Lung microvascular endothelial cell (primary cell): ENCODE results near the gene GRID1. TPM values are rescaled to one million over a fixed set of nuclear protein-coding genes. Genes with fewer than 3 reads are reported as not detected.

Experiments
- DNase-seq, 2 donors: peaks; one replicate each; pipeline versions ENCODE4 v3.0.0 to v3.0.0-alpha.2; 2010; ENCODE audit warnings: low read depth in 2 of 2
- total RNA-seq: library from RNA; depleted of rRNA; stranded (reverse); fragments of >200 nt; gene quantifications from 2 replicates; pipeline ENCODE4 v1.2.1, GENCODE V29; 2014

The GRID1 gene
- total RNA-seq, 1 donor from 2014 or later = not detected

GRCh38 chr10:86170255-86171108 is 196.1 kb downstream of the GRID1 start:
- DNase-seq = no peak

GRCh38 chr10:86169506-86170254 is 196.9 kb downstream of the GRID1 start:
- DNase-seq = no peak

DNA sequence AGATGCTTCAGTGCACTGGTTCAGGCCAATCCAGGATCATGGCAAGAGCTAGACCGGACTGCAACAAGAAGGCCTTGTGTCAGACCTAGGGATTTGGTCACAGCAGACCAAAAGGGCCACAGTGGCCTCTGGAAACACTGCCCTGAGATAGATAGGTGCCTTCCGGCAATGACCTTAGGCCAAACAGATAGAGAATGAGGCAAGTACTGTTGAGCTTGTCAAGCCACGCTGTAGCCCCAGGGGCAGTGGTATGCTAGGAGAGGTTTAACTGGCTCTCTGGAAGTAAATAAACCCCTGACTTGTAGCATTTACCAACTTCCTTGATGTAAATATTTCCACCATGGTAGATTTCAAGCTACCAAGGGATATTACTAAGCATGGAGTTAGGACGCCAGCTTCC is 197.5 kb downstream of the GRID1 start:
- DNase-seq = no peak

GRCh38 chr10:86168256-86168655 is 198.3 kb downstream of the GRID1 start:
- no peak for DNase-seq

DNA sequence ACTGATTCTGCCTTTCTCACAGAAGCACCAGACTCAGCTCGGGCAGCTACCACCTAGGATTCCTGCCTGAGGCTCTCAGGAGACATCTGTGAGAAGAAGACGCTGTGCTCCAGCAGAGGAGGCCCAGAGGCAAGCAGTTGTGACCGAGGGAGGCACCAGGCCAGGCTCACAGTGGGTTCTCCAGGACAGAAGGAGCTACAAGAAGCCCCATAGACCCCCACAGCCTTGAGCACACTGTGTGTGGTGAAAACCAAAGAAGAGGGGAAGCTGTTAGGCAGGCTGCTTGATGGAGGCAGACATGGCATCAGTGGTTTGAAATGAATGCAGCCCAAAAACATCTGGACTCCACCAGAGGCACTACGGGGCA is 198.8 kb downstream of the GRID1 start:
- no peak for DNase-seq

- no peak for DNase-seq
Measured at GRCh38 chr10:86167121-86167761, 199.4 kb downstream of the GRID1 start.

GRCh38 chr10:86165666-86166065 is 200.9 kb downstream of the GRID1 start:
- no peak for DNase-seq

- DNase-seq = no peak
Measured at GRCh38 chr10:86164960-86165630, 201.5 kb downstream of the GRID1 start.

DNA sequence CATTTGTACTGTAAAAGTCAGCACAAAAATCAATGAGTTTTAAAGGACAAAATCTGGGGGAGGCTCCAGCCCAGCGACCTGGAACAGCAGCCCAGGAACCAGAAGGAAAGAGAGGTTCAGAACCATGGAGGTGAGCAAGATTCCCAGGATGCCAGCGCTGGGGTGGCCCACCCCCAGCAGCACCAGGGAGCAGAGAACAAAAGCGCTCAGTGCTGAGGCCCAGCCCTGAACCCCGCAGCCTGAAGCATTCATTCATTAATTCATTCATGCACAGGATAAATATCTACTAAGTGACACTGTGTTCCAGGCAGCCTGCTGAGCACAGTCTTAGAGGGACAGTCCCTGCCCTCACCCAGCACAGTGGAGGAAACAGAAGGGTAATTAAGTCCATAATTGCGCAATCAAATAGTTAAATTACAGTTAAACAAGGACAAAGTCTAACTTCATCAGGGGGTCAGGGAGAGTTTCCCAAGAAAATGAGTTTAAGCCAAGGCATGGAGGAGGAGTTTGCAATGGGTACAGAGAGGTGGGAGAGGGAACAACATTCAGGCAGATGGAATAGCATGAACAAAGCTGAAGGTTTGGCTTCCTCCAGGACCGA is 202.3 kb downstream of the GRID1 start:
- DNase-seq = no peak

DNA sequence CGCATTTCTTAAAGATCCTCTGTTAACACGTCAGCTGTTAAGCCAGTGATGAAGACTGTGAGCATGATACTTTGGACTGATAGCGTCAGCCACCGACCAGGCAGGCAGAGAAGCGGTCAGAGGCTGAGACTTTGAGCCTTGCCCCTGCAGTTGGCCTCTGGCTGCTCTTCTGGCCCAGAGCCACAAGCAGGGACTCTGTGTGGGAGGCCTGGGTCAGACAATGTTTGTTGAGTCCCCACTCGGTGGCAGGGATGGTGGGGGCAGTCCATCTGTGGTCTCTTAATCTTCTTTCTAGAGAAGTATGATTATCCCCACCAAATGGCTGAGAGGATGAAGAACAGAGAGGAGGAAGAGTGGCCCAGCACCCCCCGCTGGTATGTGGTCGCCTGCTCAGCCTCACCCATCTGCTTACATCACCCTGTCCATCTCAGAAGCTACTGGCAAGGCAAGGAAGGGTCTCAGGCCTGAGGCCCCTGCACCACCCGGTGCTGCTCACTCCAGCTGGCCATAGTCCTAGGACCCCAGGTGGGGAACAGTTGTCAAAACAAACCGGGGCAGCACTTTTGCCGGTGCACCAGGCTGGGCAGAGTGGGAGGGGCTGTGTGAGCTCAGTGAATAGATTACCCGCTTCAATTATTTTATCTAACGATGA is 202.9 kb downstream of the GRID1 start:
- no peak for DNase-seq

- no peak for DNase-seq
Measured at GRCh38 chr10:86162696-86163400, 203.7 kb downstream of the GRID1 start.

GRCh38 chr10:86162036-86162435 is 204.6 kb downstream of the GRID1 start:
- DNase-seq = no peak

GRCh38 chr10:86160890-86161585 is 205.6 kb downstream of the GRID1 start:
- no peak for DNase-seq

- no peak for DNase-seq
Measured at GRCh38 chr10:86159797-86160196, 206.8 kb downstream of the GRID1 start.

- no peak for DNase-seq
Measured at GRCh38 chr10:86155054-86155921, 211.3 kb downstream of the GRID1 start.

DNA sequence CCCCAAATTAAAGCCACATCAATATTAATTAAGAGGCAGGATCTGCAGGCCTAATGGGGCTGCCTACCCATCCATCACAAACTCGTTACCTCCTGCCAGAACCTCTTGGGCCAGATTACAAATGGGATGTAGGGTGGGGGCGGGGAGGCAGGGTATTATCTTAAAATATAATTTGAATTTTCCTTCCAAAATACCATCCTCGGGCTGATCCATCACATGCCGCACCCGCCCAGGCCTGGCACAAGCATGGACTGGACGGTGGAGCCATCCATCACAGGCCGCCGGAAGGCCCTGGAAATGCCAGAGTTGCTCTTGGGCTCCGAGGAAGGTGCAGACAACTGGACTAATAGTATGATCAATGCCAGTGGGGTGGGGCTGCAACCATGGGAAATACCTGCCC is 212.8 kb downstream of the GRID1 start:
- no peak for DNase-seq

DNA sequence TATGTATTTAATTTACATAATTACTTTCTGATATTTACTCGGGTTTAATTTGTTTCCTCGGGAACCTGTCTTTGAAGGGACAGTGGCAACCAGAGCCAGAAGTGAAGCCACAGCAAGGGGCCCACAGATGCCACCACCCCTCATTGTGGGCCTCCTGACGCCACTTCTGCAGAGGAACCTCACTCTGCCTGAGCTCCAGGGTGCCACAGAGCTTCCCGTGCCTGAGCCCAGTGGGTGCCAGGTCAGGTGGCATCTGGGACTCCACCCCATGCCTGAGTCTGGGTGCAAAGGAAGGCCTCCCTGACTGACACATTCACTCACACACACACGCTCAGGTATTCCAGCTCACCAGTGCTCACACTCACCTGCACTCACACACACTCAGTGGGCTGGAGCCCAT is 213.7 kb downstream of the GRID1 start:
- no peak for DNase-seq

- no peak for DNase-seq
Measured at GRCh38 chr10:86152354-86152753, 214.2 kb downstream of the GRID1 start.

DNA sequence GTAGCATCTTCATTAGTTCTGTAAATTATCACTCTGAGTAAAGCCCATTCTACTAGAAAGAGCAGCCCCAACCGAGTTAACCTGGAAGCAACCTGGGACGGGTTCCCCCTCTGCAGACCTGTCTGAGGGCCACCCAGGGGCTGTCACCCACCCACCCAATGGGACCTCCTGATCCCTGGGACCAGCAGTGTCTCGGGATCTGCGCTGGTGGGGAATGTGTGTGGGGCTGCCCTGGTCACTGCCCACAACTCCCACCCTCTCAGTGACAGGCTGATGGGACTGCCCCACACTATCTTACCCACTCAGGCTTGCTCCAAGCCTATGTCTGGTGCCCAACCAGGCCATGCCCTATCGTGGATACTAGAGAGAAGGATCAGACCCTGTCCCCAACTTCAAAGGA is 215.0 kb downstream of the GRID1 start:
- DNase-seq = no peak
